ENCODE data around the gene ACOT11. TPM values are rescaled to one million over a fixed set of nuclear protein-coding genes. Genes with fewer than 3 reads are reported as not detected.

Gene ACOT11
- polyA plus RNA-seq, 1 experiment = 2.4 TPM

DNA sequence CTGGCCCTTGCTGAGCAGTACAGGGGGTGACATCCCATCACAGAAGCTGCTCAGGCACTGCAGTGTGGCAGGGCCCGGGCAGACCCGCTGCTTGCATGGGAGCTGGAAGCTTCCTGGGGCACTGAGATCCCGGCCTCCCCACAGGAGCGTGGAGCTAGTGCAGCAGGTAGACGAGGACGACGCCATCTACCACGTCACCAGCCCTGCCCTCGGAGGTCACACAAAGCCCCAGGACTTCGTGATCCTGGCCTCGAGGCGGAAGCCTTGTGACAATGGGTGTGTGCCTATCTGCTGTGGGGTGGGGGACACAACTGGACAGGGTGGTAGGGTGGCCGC lies 58.9 kb downstream of the ACOT11 start:
- ChIA-PET CTCF (no interaction called here), POLR2A (no interaction called here)
- Histone ChIP-seq H3K4me3 (ENCODE audit: low read depth, low read length) (no peak overlapping the region), H3K36me3 (ENCODE audit: control insufficient read depth, insufficient read depth, low read length) (no peaks in the 10 kb centered on the region), H3K27me3 (ENCODE audit: control insufficient read depth, insufficient read depth, low read length) (no peaks in the 10 kb centered on the region)
- no peak for DNase-seq (ENCODE audit: low read depth)
- TF ChIP-seq, protein P1, sequence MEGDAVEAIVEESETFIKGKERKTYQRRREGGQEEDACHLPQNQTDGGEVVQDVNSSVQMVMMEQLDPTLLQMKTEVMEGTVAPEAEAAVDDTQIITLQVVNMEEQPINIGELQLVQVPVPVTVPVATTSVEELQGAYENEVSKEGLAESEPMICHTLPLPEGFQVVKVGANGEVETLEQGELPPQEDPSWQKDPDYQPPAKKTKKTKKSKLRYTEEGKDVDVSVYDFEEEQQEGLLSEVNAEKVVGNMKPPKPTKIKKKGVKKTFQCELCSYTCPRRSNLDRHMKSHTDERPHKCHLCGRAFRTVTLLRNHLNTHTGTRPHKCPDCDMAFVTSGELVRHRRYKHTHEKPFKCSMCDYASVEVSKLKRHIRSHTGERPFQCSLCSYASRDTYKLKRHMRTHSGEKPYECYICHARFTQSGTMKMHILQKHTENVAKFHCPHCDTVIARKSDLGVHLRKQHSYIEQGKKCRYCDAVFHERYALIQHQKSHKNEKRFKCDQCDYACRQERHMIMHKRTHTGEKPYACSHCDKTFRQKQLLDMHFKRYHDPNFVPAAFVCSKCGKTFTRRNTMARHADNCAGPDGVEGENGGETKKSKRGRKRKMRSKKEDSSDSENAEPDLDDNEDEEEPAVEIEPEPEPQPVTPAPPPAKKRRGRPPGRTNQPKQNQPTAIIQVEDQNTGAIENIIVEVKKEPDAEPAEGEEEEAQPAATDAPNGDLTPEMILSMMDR (IDR thresholded peaks at IDR 0.05; ENCODE audit: insufficient read depth, low read depth, low read length) = no peak

DNA sequence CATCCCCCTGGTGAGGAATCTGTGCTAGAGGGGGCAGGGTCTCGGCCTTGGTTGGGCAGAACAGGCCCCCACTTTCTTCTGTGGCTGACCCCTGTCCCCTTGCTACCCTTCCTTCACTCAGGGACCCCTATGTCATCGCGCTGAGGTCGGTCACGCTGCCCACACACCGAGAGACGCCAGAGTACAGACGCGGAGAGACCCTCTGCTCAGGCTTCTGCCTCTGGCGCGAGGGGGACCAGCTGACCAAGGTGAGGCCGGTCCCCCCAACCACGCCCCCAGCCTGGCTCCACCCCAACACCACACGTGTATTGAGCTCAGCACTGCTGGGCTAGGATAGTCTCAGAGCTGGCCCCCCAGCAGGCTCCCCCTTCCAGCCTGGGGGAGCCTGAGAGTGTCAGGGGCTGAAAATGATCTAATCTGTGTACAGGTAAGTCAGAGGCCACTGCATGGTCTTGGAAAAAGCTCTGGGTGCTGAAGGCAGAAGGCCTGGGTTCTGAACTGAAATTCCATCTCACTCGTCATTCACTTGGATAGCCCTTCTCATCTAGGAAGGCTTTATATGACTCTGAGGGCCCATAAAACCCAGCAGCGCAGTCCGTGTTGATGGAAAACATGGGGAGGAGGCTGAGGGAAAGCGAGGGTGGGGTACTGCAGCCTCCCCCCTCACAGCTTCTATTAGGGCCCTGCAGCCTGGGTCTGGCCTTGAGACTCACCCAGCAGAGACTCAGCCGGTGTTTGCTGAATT lies 60.0 kb downstream of the ACOT11 start:
- no peaks in the 10 kb centered on the region for H3K36me3 ChIP-seq (ENCODE audit: control insufficient read depth, insufficient read depth, low read length)
- no peak overlapping the region for H3K4me3 ChIP-seq (ENCODE audit: low read depth, low read length)
- ChIA-PET CTCF (no interaction called here), POLR2A (no interaction called here)
- DNase-seq (ENCODE audit: low read depth) = no peak
- no peaks in the 10 kb centered on the region for H3K27me3 ChIP-seq (ENCODE audit: control insufficient read depth, insufficient read depth, low read length)
- TF ChIP-seq, protein P1 (IDR thresholded peaks at IDR 0.05; ENCODE audit: insufficient read depth, low read depth, low read length) = no peak

- Histone ChIP-seq H3K4me3 (ENCODE audit: low read depth, low read length) (no peak overlapping the region), H3K27me3 (ENCODE audit: control insufficient read depth, insufficient read depth, low read length) (no peaks in the 10 kb centered on the region), H3K36me3 (ENCODE audit: control insufficient read depth, insufficient read depth, low read length) (no peaks in the 10 kb centered on the region)
- ChIA-PET CTCF (interaction anchor here (1.2 kb wide), 1 partner anchor 12 kb away, joined by 3 read pairs; no protein-coding TSS in a partner anchor), POLR2A (no interaction called here)
- DNase-seq (ENCODE audit: low read depth) = no peak
- TF ChIP-seq, protein P1 (IDR thresholded peaks at IDR 0.05; ENCODE audit: insufficient read depth, low read depth, low read length) = no peak
Measured at GRCh38 chr1:54608566-54609230, 60.7 kb downstream of the ACOT11 start.

DNA sequence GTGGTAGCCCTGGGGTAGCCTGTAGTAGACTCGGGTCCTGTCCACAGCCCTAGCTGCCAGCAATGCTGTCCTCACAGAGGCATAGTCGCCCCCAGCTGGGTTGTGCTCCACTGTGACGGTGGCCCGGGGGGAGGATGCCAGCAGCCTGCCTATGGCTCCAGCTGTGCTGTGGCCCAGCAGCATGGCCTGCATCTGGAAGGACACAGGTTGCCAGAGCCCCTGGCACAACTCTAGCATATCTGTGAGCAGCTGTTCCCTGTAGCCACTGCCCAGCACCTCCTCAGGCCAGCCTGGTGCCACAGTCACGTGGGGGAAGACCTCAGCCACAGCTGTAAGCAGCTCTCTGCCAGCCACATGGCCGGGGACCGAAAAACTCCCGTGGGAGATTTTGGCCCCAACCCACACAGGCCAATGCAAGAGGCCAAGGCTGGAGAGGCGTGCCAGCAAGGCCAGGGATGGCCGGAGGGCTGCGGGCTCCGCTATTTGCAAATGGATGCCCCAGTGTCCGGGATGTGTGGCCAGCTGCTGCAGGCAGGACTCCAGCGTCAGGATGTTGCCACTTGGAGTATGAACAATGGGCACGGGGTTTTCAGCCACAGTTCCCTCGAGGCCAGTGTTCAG lies 61.4 kb downstream of the ACOT11 start:
- H3K36me3 ChIP-seq (ENCODE audit: control insufficient read depth, insufficient read depth, low read length) = no peaks in the 10 kb centered on the region
- CTCF ChIA-PET = interaction anchor here (1.2 kb wide), 1 partner anchor 12 kb away, joined by 3 read pairs; no protein-coding TSS in a partner anchor
- TF ChIP-seq, protein P1 (IDR thresholded peaks at IDR 0.05; ENCODE audit: insufficient read depth, low read depth, low read length) = no peak
- H3K4me3 ChIP-seq (ENCODE audit: low read depth, low read length) = no peak overlapping the region
- POLR2A ChIA-PET = no interaction called here
- DNase-seq (ENCODE audit: low read depth) = no peak
- H3K27me3 ChIP-seq (ENCODE audit: control insufficient read depth, insufficient read depth, low read length) = no peaks in the 10 kb centered on the region

DNA sequence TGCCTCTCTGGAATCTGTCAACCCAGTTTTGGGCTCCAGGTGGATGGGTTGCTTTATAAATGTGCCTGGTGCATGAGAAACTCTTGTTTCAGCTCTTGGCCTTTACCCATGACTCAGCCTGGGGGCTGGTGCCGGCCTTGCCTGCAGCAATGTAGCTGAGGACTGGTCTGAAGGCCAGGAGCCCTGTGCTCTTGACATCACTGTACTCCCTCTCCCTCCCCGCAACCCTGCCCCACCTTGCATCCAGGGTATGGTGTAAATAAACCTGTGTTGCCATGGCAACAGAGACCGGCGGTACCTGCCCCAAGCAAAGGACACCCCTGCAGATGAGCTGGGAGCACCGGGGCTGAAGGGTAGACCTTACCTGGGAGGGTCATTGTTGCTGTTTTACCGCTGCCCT lies 62.0 kb downstream of the ACOT11 start:
- POLR2A ChIA-PET = no interaction called here
- H3K36me3 ChIP-seq (ENCODE audit: control insufficient read depth, insufficient read depth, low read length) = no peaks in the 10 kb centered on the region
- no peak for DNase-seq (ENCODE audit: low read depth)
- H3K27me3 ChIP-seq (ENCODE audit: control insufficient read depth, insufficient read depth, low read length) = no peaks in the 10 kb centered on the region
- TF ChIP-seq, protein P1 (IDR thresholded peaks at IDR 0.05; ENCODE audit: insufficient read depth, low read depth, low read length) = no peak
- no peak overlapping the region for H3K4me3 ChIP-seq (ENCODE audit: low read depth, low read length)
- CTCF ChIA-PET = no interaction called here

Data from BJ (cell line).